NCI-H510A treated with DMSO at 0.1 percent for 48 hours (cell line): ENCODE measurements around the gene KRT16.
"Not testable (repeated sequence)": the region's sequence is repeated elsewhere in the genome, so short reads cannot be mapped to it uniquely, and the experiment has no call there.

ENCODE experiments used
- DNase-seq: peaks from one replicate; lab custom pipeline; 2025; lab: John Stamatoyannopoulos, UW

Gene KRT16

DNA sequence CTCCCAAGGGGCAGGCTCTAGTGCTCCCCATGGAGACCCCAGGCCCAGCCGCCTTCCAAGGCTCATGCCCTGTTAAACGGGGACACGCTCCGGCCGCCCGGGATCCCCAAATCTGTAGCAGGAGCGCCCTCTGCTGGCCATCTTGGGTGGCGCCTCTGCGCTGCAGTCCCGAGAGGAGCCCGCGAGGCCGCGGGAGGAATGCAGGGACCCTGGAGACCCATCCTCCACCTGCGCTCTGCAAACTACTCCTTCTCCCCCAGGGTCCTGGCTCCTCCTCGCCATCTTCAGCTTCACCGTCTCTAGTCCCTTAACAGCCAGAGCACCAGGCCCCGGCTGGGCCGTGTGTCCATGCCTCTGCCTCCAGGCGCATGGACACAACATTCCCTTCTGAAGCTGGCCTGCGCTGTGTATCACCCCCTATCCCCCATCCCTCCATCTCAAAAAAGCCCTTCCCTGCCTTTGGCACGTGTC lies 35.4 kb upstream of the KRT16 start:
- DNase-seq = peak; percentile 90

DNA sequence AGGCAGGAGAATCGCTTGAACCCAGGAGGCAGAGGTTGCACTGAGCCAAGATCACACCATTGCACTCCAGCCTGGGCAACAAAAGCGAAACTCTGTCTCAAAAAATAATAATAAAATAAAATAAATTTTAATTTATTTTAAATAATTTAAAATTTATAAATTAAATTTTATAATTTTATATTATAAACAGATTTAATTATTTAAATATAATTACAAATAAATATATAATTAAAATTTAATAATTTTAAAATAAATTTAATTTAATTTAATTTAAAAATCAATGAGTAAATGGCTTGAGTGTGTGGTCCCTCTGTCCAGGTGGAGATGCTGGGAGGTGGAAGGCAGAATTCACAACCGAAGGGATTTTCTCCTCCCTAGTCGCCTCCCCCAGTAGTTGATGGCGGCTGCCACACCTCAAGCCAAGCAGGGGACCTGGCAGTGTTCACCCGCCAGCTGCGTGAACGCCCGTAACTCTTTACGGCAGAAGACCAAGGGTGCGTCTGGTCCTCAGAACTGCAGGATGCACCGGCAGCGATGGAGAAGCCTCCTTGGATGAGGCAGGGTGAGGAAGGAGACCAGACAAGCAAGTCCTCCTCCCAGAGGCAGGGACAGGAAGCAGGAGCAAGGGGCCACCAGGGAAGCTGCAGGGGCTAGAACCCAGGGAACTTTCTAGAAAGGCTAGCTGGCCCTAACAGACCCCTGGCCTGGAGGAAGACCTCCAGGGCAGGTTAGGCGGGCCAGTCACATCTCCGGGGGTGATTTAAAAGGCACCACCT lies 34.7 kb upstream of the KRT16 start:
- peak; percentile 73 for DNase-seq

DNA sequence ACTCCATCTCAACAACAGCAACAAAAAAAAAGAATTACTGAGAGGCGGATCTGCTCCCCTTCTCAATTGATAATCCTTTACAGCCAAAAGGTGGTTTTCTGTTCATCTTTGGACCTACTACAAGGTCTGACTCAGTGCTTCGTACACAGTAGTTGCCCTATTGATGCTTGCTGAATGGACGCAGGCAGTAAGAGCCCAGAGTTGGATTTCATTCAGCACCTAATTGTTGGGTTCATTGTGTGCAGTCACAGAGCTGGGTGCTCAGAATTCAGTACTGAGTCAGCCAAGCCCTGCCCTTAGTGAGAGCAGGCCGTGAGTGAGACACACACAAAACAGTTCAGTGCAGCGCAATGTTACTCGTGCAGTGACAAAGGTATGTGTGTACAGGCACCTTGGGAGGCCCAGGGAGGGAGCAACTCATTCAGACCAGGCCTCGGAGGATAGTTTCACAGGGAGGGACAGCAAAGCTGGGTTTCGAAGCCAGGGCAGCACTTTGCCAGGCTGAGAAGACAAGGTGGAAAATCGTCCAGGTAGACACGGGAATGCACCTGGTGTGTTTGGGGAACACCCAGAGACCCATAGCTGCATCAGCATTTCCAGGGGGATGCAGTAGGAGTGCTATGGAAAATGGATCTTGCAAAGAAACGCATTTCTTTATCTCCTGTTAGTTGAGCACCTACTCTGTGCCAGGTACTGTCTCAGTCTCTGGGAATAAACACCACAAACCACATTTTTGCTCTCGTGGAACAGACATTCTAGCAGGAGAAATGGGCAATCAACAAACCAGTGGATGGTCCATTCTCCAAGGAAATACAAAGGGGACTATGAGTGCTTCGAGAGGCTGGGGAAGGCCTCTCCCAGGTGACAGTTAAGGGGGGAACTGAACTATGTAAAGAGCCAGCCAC lies 29.9 kb upstream of the KRT16 start:
- DNase-seq = no peak

DNA sequence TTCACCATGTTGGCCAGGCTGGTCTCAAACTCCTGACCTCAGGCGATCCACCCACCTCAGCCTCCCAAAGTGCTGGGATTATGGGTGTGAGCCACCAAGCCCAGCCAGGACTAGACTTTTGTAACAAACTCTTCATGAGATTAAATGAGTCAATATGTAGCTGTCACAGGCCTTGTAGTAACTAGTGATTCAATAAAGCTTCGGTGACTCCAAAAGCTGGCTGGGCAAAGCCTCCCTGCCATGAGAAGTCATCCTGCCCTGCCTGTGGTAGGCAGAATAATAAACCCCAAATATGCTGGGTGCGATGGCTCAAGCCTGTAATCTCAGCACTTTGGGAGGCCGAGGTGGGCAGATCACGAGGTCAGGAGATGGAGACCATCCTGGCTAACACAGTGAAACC lies 28.0 kb upstream of the KRT16 start:
- not testable (repeated sequence) for DNase-seq

DNA sequence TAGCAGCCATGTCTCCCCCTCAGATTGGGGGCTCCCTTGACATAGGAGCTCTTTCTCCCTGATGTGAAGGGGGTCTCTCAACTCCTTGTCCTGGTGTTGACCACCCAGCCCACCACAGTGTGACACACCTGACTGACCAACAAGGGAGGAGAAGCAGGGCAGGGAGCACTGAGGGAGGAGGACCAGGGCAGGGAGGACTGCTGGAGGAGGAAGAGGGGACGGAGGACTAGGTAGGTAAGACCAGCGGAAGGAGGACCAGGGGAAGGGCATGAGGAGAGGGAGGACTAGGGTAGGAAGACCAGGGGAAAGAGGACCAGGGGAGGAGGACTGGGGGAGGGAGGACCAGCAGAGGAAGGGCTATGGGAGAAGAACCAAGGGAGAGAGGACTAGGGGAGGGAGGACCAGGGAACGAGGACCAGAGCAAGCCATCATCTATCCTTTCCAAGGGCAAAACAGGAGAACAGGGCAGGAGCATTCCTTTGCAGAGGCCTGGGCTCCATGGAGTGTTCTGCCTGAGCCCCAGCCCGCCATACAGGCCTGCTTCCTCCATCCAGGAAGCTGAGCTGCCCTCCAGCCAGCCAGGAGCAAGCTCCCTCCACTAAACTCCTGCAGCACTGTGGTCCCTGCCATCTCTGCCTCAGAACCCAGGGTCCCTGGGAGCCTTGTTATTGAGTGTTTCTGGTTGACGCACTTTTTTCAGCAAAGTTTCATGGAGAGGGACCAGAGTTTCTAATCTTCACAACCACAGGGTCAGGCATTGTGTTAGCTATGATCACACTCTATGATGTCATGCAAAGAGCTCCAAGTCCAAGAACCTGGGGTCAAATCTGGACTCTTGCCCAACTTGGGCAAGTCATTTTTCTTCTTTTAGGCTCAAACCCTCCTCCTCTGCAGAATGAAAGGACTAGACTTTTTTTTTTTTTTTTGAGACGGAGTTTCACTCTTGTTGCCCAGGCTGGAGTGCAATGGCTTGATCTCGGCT lies 27.2 kb upstream of the KRT16 start:
- no peak for DNase-seq

DNA sequence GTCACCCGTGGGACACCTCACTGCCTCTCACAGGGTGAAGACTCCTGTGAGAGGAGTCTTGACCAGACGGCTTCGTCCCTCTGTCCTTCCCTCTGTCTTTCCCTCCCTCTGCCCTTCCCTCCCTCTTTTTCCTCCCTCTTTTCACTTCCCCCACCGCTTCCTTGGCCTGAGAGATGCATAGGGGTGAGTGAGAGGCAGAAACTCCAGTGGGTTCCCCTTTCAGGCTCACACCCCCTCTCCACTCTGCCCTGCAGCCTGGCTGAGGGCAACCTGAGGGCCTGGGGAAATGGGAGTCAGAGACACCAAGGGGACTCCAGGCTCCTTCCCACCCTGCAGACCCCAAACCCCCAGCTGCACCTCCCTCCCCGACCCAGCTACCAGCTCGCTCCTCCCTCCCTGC lies 26.4 kb upstream of the KRT16 start:
- DNase-seq = no peak

DNA sequence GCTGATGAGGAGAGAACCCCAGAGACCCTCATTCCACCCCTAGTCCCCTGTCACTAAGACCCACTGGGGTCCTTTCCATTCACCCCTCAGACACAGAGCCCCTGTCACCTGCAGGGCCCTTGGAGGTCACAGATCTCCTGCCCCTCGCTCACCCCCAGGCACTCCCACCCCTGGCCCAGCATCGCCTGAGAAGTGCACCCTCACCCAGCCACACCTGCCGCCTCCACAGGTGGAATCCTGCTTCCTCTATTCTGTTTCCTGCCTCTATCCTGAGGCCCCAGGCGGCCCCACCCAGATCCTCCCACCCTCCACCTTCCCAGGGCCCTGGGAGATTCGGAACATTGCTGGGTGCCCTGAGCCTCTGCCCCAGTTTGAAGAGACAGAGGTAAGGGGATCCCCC lies 25.6 kb upstream of the KRT16 start:
- no peak for DNase-seq

DNA sequence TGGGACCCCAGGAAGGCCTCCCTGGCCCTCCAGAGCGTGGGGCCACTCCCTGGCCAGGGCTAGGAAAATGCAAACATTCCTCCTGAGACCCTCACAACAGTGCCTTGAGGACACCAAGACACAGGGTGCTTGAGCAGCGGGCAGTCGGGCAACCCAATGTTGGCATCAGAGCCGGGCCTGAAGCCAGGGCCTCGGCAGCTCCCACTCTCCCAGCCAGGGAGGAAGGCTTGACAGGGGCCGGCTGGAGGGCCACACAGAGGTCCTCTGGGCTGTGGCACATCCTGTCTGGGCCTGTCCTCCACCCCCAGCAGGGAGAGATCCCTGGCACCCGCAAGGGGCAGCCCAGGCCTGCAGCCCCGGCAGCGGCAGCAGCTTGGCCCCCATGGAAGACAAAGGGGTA lies 24.1 kb upstream of the KRT16 start:
- no peak for DNase-seq

DNA sequence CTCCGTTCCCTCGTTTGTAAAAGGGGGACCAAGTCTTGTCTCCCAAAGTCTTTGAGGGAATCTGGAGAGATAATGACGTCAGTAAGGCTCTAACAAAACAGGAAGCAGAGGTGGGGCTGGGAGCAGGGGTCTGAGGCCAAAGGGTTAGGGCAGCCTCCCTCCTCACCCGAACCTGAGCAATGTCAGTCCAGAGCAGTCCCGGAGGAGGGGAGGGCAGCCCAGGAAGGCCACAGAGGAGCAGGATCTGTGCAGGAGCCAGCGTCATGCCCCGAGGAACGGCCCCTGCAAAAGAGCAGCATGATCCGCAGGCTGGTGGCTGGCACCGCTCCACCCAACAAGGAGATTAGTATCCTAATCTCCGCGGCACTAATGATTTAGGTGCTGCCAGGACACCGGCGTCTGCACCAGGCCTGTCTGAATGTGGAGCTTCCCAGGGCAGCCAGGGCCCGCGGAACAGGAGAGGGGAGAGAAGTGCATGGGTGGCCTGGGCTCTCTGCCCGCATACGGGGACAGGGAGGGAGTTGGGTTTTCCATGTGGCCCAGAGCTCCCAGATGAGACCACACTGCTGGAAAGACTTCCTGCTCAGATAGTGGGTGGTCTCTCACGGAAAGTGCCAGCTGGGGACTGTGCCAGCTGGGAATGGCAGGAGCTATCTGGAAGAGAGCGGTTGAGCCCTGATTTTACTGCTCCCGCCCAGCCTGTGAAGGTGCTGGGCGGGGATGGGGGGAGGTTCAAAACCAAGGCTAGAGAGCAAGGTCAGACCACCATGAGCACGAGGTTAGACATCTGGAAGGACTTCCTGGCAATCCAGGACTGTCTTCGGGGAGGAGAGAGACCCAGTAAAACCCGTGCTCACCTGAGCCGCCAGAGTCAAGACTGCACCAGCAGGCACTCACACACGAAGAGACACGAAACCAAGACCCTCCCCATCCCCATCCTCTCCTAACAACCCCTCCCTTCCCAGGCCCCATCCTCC lies 22.8 kb upstream of the KRT16 start:
- DNase-seq = no peak

DNA sequence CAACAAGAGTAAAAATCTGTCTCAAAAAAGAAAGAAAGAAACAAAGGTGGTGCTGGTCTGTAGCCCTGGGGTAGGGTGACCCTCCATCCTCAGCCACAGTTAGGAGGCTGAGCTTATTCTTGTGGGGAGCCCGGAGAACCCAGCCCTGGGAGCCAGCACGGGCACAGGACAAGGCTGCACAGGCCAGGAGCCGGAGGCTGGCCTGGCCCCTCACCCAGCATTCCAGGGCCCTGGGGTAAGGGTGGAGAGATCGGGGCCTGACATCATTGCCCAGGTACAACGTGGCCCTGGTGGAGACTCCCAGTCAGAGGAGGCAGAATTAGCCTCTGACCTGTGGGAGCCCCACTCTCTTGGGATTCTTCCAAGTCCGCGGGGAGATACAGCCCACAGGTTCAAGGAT lies 22.1 kb upstream of the KRT16 start:
- DNase-seq = no peak

DNA sequence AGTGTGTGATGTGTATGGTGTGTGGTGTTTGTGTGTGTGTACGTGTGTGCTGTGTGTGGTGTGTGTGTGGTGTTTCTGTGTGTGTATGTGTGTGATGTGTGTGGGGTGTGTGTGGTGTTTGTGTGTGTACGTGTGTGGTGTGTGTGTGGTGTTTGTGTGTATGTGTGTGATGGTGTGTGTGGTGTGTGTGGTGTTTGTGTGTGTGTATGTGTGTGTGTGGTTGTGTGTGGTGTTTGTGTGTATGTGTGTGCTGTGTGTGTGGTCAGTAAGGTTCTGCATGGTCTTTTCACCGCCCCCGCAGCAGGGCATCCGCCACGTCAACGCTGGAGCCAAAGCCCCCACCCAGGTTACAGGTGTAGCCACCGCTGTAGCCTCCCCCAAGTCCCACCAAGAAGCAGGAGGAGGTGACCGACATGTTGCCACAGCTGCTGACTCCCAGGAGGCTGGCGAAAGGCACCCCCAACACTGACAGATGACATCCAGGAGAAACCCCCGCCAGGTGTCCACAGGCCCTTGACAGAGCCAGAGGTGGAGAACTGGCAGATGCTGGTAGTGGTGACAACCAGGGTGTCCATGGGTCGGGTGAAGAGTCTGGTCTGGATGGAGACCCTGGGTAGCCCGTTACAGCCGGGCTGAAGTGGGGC lies 21.1 kb upstream of the KRT16 start:
- DNase-seq = no peak

DNA sequence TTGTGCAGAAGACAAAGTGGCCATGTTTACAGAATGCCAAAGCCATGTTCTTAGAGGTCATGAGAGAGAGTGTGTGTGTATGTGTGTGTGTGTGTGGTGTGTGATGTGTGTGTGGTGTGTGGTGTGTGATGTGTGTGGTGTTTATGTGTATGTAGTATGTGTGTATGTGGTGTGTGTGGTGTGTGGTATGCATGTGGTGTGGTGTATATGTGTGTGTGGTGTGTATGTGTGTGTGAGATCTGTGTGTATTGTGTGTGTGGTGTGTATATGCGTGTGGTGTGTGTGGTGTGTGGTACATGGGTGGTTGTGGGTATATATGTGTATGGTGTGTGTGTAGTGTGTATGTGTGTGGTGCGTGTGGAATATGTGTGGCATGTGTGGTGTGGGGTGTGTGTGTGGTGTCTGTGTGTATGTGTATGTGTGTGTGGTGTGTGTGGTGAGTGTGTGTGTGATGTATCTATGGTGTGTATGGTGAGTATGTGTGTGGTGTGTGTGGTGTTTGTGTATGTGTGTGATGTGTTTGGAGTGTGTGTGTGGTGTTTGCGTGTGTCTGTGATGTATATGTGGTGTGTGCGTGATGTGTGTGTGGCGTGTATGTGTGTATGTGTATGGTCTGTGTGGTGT lies 20.0 kb upstream of the KRT16 start:
- DNase-seq = no peak

DNA sequence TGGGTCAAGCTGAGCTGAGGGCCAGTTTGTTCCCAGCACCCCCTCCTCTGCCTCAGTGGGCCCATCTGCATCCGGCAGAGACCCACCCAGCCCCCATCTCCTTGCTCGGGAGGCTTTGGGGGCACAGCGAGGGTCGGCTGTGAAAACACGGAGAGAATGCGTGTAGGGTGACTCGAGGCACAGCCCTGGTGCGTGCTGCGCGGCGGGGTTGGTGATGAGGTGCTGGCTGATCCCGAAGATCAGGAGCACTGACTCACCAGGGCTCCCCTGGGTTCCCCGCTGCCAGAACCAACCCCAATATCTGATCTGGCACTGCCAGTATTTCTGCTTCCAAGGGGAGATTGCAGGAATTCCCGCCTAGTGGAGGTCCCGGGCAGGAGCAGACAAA lies 19.3 kb upstream of the KRT16 start:
- DNase-seq = no peak

DNA sequence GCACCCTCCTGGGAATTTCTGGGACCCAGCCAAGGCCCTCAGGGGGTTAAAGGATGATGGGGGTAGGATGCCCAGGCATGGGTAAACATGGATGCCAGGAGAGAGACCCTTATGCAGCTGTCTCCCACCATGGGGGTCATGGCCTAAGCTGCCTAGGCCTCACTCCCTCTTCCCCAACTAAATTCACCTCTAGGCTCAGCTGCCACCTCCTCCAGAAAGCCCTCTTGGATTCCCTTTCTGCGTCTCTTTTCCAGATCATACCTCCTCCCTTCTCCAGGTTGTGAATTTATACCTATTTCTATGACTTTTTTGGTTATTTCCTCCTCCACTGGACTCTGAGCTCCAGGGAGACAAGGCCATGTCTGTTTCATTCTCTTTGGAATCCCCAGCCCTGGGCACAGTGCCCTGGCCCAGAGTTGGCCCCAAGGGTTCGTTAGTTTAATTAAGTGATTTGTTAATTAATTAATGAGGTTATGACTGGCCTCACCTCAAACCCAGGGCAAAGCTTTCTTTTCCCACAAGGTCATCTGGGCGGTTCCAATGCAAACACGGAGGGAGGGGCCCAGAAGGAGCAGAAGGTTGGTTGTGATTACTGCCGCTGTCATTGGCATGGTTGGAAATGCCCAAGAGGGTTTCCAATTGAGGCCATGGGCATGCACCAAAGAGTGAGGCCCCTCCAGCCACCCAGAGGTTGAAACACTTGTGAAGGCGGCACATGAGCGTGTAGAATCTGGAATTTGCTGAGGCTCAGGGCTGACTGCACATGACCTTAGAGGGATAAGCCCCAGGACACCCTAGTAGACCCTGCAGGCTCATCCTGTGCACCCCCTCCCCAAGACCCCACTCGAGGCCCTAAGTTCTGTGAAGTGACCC lies 18.7 kb upstream of the KRT16 start:
- DNase-seq = no peak

DNA sequence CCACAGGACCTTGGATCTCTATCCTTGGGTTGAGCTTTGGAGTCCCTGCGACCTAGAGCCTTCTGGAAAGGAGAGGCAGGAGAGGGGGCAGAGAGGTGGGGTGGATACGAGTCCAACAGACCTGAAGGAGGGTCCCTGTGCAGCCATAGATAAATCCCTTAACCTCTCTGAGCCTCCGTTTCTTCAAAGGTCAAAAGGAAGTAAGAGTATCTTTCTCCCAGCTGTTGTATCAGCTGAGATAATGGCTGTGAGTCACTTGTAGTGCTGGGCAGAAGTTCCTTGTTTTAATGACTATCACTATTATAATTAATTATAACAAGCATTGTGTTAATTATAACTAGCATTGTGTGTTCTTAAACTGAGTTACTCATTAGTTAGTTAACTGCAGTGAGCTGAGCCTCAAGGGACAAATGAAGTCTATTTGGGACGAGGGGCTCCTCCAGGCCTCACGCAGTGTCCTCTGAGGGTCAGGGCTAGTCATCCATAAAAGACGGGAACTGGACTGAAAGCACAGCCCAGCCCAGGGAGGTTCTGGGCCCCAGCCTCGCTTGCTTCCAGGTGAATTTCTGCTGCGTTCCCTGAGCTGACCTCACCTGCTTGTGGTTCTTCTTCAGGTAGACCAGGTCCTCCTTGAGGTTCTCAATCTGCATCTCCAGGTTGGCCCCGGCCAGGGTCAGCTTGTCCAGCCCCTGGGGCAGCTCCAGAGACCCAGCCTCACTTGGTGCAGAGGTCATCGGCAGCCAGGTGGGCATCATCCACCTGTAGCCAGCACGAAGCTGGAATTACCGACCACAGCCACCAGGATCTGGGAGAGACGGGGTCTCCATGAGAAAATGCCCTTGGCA lies 17.5 kb upstream of the KRT16 start:
- DNase-seq = no peak

DNA sequence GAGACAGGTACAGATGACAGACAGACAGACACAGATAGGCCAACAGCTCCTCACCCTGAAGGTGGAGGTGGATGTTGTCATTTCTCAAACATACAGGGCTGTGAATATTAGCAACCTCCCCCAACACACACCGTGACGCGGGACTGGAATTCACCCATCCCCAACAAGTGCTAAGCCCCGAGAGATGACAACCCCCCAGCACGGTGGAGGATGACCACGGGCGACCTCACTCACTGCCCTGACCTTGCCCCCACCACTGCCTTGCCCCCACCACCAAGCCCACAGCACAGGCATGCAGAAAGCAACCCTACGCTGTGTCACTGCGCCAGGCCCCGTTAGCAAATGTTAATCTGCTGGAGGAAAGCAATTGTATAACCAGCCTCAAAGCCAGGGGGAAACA lies 16.7 kb upstream of the KRT16 start:
- no peak for DNase-seq

DNA sequence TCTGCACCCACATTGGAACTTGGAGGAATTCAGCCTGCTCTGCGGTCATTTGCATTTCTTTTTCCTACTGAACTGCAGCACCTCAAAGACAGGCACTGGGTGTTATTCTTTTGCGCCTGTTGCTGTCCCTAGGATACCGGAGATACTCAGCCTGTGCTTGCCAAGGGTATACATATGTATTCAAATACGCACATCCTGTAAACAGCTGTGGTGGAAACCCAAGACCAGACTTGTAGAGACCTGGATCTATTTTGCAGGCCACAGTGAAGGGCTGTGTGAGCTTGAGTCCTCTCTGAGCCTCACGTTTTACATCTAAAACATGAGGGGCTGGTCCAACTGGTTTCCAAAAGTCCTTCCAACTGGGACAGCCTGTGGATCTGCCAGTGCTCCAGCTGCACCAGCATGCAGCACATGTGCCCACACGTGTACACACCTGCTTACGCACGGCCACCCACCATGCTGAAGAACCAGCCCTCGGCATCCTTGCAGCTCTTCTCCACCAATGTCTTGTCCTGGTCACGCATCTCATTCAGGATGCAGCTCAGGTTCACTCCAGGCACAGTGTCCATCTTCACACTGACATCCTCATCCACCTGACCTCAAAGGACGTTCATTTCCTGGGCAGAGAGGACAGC lies 16.2 kb upstream of the KRT16 start:
- DNase-seq = not testable (repeated sequence)

DNA sequence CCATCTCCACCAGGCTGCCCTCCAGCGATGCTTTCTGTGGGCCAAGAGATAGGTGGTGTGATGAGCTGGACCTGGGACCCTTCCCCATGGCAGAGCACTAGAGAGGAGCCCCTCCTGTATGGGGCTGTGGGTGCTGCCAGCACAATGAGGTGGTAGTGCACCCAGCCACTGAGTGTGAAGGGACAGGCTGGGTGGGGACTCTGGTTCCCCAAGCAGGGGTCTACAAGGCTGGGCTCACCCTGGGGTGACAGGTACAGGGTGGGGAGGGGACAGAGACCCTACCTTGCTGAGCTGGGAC lies 15.5 kb upstream of the KRT16 start:
- DNase-seq = not testable (repeated sequence)
